ENCODE results near the gene MN1.
"Not testable (repeated sequence)": the region's sequence is repeated elsewhere in the genome, so short reads cannot be mapped to it uniquely, and the experiment has no call there.

The MN1 gene

DNA sequence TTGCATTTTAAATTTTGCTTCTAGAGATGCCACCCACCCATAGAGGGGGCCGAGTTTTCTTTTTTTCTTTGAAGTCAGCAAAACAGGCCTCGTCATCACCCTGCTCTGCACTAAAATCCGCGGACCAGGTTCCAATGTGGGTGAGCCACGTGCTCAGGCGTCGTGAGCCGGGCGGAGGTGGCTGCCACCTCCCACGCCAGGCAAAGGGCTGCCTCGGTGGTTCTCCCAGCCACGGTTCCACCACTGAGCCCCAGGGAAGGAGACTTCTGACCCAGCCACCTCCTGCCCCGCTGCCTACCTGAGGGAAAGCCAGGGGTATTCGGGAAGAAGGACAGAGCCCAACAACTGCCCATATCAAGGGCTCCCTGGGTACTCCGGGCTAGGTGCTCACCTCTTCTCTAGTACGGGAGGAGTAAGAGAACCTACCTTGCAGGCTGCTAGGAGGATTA, 45.3 kb downstream of the MN1 start:
- DNase-seq, result no peak

DNA sequence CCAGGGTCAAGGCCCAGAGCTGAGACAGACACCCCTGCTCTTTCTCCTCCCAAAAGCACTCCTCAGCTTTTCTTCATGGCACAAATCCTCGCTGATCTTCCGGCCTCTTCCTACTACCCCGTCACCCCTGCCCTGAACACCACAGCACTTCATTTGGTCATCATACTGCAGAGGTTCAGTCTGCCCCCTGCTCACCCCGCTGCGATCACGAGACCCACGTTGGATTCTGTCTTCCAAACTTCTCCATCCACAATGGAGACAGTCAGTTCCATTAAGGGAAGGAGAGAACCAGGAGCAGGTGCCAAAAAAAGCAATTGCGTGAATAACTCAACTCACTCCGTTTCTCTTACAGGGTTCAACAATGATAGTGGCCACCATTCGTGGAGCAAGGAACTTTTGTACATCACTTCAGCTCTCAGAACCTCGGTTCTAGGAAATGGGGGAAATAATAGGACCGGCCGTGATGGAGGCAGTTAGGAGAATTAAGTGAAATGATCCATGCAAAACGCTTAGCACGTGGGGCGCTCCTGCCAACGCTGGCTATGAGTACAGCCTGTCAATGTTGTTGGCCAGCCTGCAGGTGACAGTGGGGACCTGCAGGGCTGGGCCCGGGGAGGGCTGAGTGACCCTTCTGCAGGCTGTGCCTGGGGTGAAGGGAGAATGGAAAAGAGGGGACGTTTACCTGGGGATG, 45.9 kb downstream of the MN1 start:
- DNase-seq, result no peak

GRCh38 chr22:27754888-27755480, 46.6 kb downstream of the MN1 start:
- DNase-seq, result no peak

- DNase-seq, result no peak
Measured at GRCh38 chr22:27754247-27754887, 47.2 kb downstream of the MN1 start.

GRCh38 chr22:27752771-27753170, 48.8 kb downstream of the MN1 start:
- no peak for DNase-seq

DNA sequence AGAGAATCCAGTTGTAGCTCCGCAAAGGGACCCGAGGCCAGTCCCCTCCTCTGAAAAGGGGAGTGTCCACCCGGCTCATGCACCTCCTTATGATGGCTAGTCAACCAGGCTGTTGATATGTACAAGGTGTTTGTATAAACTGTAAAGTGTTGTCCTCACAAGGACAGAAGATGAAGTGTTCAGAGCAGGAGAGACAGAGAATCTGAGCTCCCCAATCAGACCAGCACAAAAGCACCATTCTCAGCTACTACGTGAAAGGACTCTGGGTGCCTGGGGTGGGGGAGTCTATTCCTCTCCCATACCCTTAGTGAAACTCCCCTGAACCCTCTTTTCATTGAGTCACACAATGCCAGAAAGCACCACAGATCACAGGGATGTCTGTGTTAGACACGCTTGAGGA, 49.4 kb downstream of the MN1 start:
- no peak for DNase-seq

DNA sequence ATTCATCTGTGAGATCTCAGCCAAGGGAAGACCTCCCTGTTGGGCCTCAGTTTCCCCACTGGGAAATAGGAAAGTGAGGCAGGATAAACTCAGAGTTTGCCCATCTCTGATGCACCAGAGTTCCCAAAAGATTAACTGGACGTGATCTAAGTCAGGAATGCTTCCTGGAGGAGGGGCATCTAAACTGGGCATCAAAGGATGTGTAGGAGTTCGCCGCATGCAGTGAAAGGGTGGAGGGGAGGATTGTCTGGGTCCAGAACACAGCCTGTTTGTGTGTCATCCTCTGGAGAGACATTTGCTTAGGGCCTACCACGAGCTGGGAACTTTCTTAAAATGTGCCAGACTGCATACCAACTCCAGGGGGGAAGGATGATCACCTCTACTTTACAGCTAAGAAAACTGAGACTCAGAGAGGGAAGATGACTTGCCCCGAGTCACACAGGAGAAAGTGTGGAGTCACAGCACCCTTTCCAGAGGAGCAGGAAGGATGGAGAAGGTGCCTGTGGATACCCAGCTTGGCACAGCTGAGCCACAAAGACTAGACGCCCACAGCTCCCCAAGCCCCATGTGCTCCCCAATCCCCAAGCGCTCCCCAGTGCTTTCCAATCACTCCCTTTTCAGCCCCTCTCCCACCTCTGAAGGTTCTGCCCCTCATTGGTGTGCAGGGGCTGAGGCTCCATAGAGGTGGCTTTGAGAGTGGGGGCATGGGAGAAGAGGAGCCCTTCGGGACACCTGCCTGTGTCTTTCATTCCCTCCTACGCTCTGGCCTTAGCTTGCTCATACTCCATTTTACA, 50.1 kb downstream of the MN1 start:
- DNase-seq, result no peak

GRCh38 chr22:27750584-27751265, 50.8 kb downstream of the MN1 start:
- DNase-seq, result no peak

GRCh38 chr22:27749597-27750225, 51.8 kb downstream of the MN1 start:
- DNase-seq, result no peak

- DNase-seq, result no peak
Measured at GRCh38 chr22:27748751-27749191, 52.8 kb downstream of the MN1 start.

- no peak for DNase-seq
Measured at GRCh38 chr22:27748349-27748748, 53.2 kb downstream of the MN1 start.

- no peak for DNase-seq
Measured at GRCh38 chr22:27747396-27748221, 53.9 kb downstream of the MN1 start.

GRCh38 chr22:27746918-27747317, 54.6 kb downstream of the MN1 start:
- no peak for DNase-seq

DNA sequence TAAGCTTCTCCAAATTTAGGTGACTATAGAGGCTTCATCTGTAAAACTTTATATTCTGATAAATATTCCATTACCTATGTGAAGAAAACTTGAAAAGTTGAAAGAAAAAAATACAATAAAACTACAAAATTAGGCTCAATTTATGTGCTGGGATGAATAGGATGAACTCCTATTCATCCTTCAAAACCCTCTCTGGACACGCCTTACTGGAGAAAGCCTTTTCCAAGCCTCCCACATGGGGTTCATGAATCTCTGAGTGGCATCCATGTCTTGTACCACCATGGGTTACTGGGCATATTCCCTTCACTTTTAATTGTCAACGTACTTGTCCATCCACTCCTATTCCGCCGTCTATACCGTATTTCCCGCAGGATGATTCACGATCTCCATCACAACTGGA, 55.7 kb downstream of the MN1 start:
- DNase-seq, result no peak

DNA sequence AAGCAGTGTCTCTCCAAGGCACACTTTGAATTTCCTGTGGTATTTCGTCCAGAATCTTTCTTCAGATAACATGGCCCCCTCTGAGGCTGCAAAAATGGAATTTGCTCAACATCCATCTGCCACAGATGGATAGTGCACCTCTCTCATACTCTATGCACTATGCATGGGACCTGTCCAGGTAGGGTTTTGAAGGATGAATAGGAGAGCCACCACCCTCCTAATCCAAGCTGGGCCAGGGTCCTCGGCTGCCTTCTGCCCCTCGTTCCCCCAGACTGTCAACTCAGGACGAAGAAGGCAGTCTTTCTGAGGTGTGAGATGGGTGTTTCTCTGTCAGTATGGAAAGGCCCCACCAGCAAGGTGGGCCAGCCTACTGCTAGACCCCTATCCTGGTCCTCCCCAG, 56.4 kb downstream of the MN1 start:
- DNase-seq, result no peak

GRCh38 chr22:27744078-27744477, 57.5 kb downstream of the MN1 start:
- DNase-seq, result not testable (repeated sequence)

DNA sequence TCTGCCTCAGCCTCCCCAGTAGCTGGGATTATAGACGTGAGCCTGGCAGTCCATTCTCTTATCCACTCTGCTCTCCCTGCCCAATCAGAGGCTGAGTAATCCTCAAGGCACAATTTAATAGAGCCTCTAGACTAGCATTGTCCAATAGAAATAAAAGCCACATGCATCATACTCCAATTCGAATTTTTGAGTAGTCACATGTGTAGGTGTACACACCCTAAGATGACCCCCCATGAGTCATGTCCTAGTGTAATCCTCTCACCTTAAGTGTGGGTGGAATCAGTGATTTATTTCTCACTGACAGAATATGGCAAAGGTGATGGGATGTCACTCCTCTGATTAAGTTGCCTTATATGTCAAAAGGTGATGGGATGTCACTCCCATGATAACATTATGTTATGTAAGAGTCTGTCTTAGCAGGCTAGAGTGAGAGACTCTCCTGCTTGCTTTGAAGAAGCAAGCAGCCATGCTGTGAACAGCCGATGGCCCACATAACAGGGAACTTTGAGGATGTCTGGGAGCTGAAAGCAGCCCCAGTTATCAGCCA, 61.3 kb downstream of the MN1 start:
- no peak for DNase-seq

DNA sequence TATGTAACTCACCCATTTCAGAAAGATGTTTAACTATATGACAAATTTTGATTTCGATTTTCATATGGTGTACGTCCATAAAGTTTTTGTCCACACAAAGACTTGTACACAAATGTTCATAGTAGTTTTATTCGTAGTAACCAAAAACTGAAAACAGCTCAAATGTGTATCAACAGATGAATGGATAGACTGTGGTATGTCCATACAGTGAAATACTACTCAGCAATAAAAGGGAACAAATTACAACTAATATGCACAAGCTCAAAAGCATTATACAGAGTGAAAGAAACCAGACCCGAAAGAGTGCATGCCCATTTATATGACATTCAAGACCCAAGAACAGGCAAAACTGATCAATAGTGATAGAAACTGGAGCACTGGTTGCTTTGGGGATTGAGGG, 64.0 kb downstream of the MN1 start:
- DNase-seq, result no peak

DNA sequence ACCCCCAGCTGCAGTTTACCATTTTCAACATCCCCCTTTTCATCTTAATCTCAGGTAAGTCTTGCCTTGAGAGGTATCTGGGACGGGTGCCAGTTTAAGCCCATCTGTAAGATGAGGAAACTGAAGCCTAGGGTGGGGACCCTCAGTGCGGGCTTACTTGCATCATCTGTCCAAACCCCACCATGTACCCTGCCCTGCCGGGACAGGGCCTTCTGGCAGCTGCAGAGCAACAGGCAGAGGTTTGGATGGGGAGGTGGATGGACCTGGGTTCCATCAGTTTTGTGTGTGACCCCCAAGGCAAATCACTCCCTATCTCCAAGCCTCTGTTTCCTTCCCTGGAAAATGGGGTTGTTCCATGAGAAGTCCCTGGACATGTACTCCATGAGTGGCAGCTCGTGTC, 67.5 kb downstream of the MN1 start:
- no peak for DNase-seq

DNA sequence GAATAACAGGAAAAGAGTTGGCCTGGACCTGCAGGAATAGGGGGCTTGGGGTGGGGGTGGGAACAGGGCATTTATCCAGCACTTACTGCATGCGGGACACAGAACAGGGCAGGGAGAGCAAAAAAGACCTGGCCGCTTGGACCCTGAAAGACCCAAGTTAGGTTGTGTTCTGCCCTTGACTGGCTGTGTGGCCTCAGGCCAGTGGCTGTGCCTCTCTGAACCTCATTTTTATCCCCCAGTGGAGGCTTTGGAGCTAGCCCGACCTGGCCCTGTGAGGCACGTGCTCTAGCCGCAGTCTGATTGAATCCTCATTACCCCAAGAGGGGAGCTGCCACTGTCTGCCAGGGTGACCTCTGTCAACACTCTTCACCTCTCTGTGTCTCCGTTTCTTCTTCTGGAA, 68.7 kb downstream of the MN1 start:
- no peak for DNase-seq

DNA sequence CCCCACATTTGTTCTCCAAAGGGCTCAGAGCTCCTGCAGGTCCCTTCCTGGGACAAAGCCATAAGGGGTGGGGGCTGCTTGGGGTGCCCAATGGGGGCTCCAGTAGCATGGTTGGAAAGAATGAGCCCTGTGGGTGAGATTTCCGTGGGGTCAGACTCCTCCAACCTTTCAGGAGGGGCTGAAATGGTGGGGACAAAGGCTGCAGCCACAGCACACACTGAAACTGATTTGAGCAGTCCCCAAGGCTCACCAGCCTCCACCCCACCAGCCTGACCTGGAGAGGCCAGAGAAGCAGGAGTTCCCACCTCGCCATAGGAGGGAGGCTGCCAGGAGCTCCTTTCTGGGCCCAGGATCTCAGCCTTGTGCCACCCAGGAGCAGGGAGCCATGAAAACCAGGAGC, 69.2 kb downstream of the MN1 start:
- DNase-seq, result no peak
